NCI-H748 (cell line): ENCODE data around the gene HPSE2.
"Not testable (repeated sequence)": the region's sequence is repeated elsewhere in the genome, so short reads cannot be mapped to it uniquely, and the experiment has no call there.

Experiments used
- DNase-seq: peaks from one replicate; lab custom pipeline; 2025; ENCODE audit not compliant: unreplicated experiment; lab: John Stamatoyannopoulos, UW

The HPSE2 gene

DNA sequence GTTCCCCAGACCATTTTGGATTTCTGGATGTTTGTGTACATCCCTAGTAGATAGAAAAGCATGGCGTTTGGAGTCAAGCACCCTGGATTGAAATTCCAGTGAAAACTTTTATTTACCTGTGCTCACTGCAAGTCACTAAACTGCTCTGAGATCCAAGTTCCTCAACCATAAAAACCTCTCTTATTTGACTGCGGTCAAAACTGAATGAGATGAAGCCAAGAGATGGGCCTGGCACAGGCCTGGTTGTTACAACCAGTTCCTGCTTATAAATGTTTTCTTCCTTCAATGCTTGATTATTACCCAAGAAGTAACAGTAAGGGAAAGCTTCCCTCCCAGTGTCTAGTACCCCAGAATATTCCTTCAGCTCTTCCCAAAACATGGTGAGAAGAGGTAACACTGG, 718.0 kb downstream of the HPSE2 start:
- no peak for DNase-seq

GRCh38 chr10:98516352-98516751, 719.3 kb downstream of the HPSE2 start:
- no peak for DNase-seq

GRCh38 chr10:98513704-98514103, 721.9 kb downstream of the HPSE2 start:
- DNase-seq, result no peak

DNA sequence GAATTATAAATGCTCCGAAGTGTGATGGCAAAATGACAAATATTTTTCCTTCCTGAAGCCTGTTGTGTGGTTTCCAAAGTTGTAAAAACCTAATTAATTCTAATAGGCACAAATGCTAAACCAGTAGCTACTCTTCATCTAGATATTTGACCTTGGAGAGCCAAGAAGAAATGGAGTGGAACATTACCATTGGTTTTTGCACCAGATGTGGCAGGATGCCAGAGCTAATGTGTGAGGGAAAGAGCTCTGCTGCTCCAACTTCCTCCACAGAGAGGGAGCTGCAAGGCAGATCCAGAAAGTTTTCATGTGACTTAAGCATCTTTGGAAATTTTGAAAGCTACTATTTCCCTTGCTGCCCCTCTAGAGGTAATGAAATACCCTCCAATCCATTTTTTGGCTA, 723.8 kb downstream of the HPSE2 start:
- no peak for DNase-seq

- DNase-seq, result no peak
Observed at GRCh38 chr10:98510412-98510995, 725.1 kb downstream of the HPSE2 start.

DNA sequence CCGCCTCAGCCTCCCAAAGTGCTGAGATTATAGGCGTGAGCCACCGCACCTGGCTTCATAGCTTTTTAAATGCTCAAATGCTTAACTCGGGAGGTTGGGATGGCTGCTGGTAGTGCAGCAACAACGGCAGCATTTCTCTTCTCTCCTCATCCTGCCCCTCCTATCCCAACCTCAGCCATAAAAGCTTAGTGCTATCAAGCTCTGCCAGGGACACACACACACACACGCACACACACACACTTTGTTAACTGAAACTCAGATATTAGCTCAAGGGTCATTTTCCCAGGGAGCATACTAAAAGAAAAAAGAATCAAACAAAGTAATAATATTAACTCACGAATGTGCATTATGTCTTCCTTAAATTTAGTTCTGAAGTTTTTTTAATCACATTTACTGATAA, 725.9 kb downstream of the HPSE2 start:
- no peak for DNase-seq

- not testable (repeated sequence) for DNase-seq
Observed at GRCh38 chr10:98502535-98502934, 733.1 kb downstream of the HPSE2 start.

DNA sequence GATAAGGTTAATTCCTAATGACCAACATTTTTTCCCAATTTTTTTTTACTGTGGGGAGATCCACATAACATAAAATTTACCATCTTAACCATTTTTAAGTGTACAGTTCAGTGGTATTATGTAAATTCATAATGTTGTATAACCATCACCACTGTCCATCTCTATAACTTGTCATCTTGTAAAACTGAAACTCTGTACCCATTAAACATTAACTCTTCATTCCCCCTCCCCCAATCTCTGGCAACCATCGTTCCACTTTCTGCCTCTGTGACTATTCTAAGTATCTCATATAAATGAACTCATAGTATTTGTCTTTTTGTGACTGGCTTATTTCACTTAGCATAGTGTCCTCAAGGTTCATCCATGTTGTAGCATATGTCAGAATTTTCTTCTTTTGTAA, 742.9 kb downstream of the HPSE2 start:
- DNase-seq, result no peak

GRCh38 chr10:98489561-98490481, 745.8 kb downstream of the HPSE2 start:
- peak; percentile 18 for DNase-seq

DNA sequence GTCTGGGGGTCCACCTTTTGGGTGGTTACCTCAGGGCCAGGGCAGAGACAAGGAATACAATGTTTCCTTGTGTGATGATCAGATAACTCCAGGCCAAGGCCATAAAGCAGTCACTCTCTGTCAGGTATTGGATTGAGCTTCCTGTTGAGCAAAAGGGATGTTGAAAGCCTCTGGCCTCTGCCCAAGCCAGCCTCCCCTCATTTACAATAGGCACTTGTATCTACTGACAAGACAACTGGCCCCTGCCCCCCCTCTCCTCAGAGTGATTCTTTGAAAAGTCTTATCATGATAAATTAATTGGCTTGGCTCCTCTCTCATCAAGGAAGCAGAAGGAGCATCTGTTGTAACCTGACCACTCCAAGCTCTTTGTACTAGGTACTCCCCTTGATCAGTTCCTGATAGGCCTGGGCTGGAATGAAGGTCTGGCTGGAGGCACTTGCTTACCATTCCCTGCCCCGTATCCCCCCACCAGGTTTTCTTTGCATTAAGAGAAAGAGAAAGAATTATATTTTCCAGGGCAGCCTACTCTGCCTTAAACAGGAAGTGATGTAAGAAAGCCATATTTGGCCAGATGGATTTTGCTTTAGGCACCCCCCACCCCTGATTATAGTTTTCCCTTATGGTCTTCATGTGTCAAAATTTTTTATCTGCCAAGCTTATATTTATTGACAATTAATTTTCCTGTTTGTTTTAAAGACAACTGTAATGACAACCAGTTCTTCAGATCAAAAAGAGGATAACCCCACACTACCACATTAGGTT, 746.8 kb downstream of the HPSE2 start:
- DNase-seq, result no peak

- no peak for DNase-seq
Observed at GRCh38 chr10:98487649-98488048, 748.0 kb downstream of the HPSE2 start.

GRCh38 chr10:98486421-98486820, 749.2 kb downstream of the HPSE2 start:
- no peak for DNase-seq

- no peak for DNase-seq
Observed at GRCh38 chr10:98485959-98486358, 749.7 kb downstream of the HPSE2 start.

- DNase-seq, result no peak
Observed at GRCh38 chr10:98483658-98484057, 752.0 kb downstream of the HPSE2 start.

GRCh38 chr10:98482096-98482495, 753.6 kb downstream of the HPSE2 start:
- no peak for DNase-seq

DNA sequence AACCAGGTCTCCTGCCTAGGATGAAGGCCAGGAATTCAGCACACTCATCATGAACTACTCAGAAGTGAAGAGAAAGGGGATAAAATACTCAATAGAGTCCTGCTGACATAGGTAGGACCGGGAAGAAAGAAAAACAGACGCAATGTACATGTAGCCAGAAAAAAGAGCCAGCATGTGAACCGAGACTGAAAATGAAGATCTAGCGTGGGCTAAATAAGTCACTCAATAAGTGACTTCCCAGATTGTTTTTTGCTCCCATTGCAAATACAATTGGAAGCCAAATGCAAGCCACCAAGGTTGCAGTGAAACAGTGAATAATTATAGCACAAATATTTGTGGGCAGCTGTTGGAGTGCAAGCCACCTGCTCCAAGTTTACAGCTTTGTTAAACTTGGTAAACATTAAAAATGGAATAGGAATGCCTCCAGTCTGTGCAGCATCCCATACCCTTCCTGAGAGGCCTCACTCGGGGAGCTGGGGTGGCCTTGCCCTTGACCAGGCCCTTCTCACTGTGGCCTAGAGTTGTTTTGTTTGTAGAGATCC, 754.2 kb downstream of the HPSE2 start:
- peak; percentile 41 for DNase-seq

- DNase-seq, result no peak
Observed at GRCh38 chr10:98478430-98479222, 757.0 kb downstream of the HPSE2 start.

- DNase-seq, result no peak
Observed at GRCh38 chr10:98477861-98478260, 757.8 kb downstream of the HPSE2 start.

- DNase-seq, result no peak
Observed at GRCh38 chr10:98474628-98475027, 761.0 kb downstream of the HPSE2 start.

- DNase-seq, result no peak
Observed at GRCh38 chr10:98472196-98472595, 763.5 kb downstream of the HPSE2 start.

DNA sequence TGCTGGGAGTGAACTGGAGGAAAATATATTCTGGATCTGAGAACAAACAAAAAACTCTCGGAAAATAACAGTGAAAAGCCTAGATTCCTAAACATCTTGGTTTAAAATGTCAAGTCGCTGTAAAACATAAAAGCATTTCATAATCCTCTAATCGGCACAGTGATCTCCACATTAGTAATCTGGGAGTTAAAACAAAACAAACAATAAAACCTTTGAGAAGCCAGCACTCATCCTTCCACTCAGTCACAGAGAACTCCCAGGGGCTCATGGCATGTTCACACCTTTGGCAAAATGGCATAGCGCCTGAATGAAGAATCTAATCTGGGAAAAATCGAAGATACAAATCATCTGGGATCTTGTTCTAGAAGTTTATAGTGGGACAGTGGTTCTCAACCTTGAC, 764.8 kb downstream of the HPSE2 start:
- DNase-seq, result no peak
